ENCODE data around the gene SERINC5. TPM values are rescaled to one million over a fixed set of nuclear protein-coding genes. Genes with fewer than 3 reads are reported as not detected.

Gene SERINC5
- total and polyA plus RNA-seq, 2 of the 4 experiments (the other 2 are of a cell fraction): 5.0 to 8.1 TPM

GRCh38 chr5:80105698-80106439, 150.0 kb downstream of the SERINC5 start:
- H4K5ac ChIP-seq (ENCODE audit: low read depth, low read length): no peak overlapping the region
- ATAC-seq (ENCODE audit: low read depth): no peak
- H3K4me1 ChIP-seq (ENCODE audit: control insufficient read depth, insufficient read depth, low read length): no peaks in the 10 kb centered on the region
- H2AK9ac ChIP-seq (replicated peaks; ENCODE audit: low read depth, low read length, poor library complexity): no peak overlapping the region
- H3K4me3 ChIP-seq (ENCODE audit: insufficient read depth, low read depth, low read length): no peak overlapping the region
- in situ Hi-C loops (cut with MboI; ENCODE audit: low sequenced_read_pairs): no loop called here
- TF ChIP-seq RFX5 (IDR thresholded peaks at IDR 0.05; ENCODE audit: low read depth, low read length): no peak
- no peak for TF ChIP-seq MAFK (IDR thresholded peaks at IDR 0.05; ENCODE audit: low read depth, low read length)
- no peak for TF ChIP-seq RAD21 (IDR thresholded peaks at IDR 0.05; ENCODE audit: low read length)
- no peak for TF ChIP-seq BHLHE40 (IDR thresholded peaks at IDR 0.05; ENCODE audit: low read depth, low read length)
- TF ChIP-seq ELK1 (IDR thresholded peaks at IDR 0.05; ENCODE audit: borderline replicate concordance, low read depth, low read length): no peak
- no peak for TF ChIP-seq FOS (IDR thresholded peaks at IDR 0.05; ENCODE audit: low read depth, low read length)
- TF ChIP-seq MAZ (IDR thresholded peaks at IDR 0.05; ENCODE audit: borderline replicate concordance, low read depth, low read length): no peak
- no peak for TF ChIP-seq USF2 (IDR thresholded peaks at IDR 0.05; ENCODE audit: low read depth, low read length)
- no peak for TF ChIP-seq RCOR1 (IDR thresholded peaks at IDR 0.05; ENCODE audit: insufficient replicate concordance, low read length)
- TF ChIP-seq MXI1 (IDR thresholded peaks at IDR 0.05; ENCODE audit: borderline replicate concordance, low read depth, low read length): no peak
- TF ChIP-seq SMC3 (IDR thresholded peaks at IDR 0.05; ENCODE audit: low read depth, low read length): no peak
- no peak for TF ChIP-seq CTCF (conservative IDR thresholded peaks at IDR 0.05; ENCODE audit: low read depth, low read length)
- TF ChIP-seq CHD1 (IDR thresholded peaks at IDR 0.05; ENCODE audit: low read depth, low read length): no peak
- no peak for TF ChIP-seq CEBPB (IDR thresholded peaks at IDR 0.05; ENCODE audit: low read depth, low read length)
- TF ChIP-seq POLR2A (IDR thresholded peaks at IDR 0.05; ENCODE audit: low read depth, low read length): no peak
- TF ChIP-seq NFE2L2 (IDR thresholded peaks at IDR 0.05; ENCODE audit: low read depth, low read length): no peak
- H2AK5ac ChIP-seq (ENCODE audit: low read depth, low read length): no peak overlapping the region
- H4K8ac ChIP-seq (ENCODE audit: low read depth in 2 of 2, low read length in 2 of 2): no peak overlapping the region
- no peaks in the 10 kb centered on the region for H3K9me1 ChIP-seq (ENCODE audit: insufficient read depth, low read length)
- no peak overlapping the region for H4K91ac ChIP-seq (ENCODE audit: insufficient read depth, low read depth, low read length)
- no peak overlapping the region for H3K14ac ChIP-seq (replicated peaks; ENCODE audit: low read depth, low read length)
- H2BK15ac ChIP-seq (ENCODE audit: low read depth, low read length): no peak overlapping the region
- no peak overlapping the region for H2BK5ac ChIP-seq (ENCODE audit: low read depth, low read length, poor library complexity, severe bottlenecking)
- H3K56ac ChIP-seq (ENCODE audit: extremely low read depth, insufficient read depth, low read length): no peak overlapping the region
- H3K9ac ChIP-seq (ENCODE audit: low read depth, low read length): no peak overlapping the region
- ChIA-PET CTCF (interaction anchor here (0.6 kb wide), 1 partner anchor 227 kb away, joined by 3 read pairs; no protein-coding TSS in a partner anchor), POLR2A (ENCODE audit: unreplicated experiment) (no interaction called here)
- intact Hi-C loops (cut with micrococcal nuclease): no loop called here
- no peaks in the 10 kb centered on the region for H3K36me3 ChIP-seq (ENCODE audit: control insufficient read depth, insufficient read depth, low read length)
- no peak for DNase-seq
- peaks cover 19% of the 10 kb centered on the region for H3K27me3 ChIP-seq (ENCODE audit: control insufficient read depth, insufficient read depth, low read length)
- H2AFZ ChIP-seq (replicated peaks; ENCODE audit: low read length, poor library complexity): no peak overlapping the region
- H3K4ac ChIP-seq (ENCODE audit: low read depth, low read length): no peak overlapping the region
- H4K20me1 ChIP-seq (ENCODE audit: insufficient read depth, low read length): no peaks in the 10 kb centered on the region
- H2BK20ac ChIP-seq (ENCODE audit: low read depth, low read length): no peak overlapping the region
- no TSS peak for BruUV-seq (replicated peaks)
- no peak overlapping the region for H2BK120ac ChIP-seq (ENCODE audit: low read depth, low read length)
- H3K4me2 ChIP-seq (ENCODE audit: low read depth, low read length): no peak overlapping the region
- H3K9me3 ChIP-seq (ENCODE audit: control insufficient read depth, insufficient read depth, low read length): no peaks in the 10 kb centered on the region
- H3K79me1 ChIP-seq (ENCODE audit: low read depth in 1 of 2, low read length in 2 of 2): no peaks in the 10 kb centered on the region
- no peak overlapping the region for H3K18ac ChIP-seq (ENCODE audit: low read depth, low read length)
- dilution Hi-C loops (cut with HindIII; ENCODE audit: low sequenced_read_pairs, unreplicated experiment): no loop called here
- no peak overlapping the region for H3K23ac ChIP-seq (ENCODE audit: low read depth, low read length)
- no peak overlapping the region for H3K27ac ChIP-seq (ENCODE audit: insufficient read depth, low read length)
- 89% methylated on average over 3 of the region's 7 CpGs; no CpG with 5 or more reads in 1 of the 2 experiments for WGBS, 2 experiments (ENCODE audit: extremely low coverage in 2 of 2, insufficient read length in 1 of 2)
